Camera-type eye (tissue), 1 donor: ENCODE data around the gene ZNF626. TPM values are rescaled to one million over a fixed set of nuclear protein-coding genes. Genes with fewer than 3 reads are reported as not detected.

Experiments used
- total RNA-seq: library from RNA; depleted of rRNA; stranded (reverse); fragments of >200 nt; gene quantifications from one replicate; pipeline ENCODE4 v1.2.3, GENCODE V29; 2014

Gene ZNF626
- 49.0 TPM for total RNA-seq

DNA sequence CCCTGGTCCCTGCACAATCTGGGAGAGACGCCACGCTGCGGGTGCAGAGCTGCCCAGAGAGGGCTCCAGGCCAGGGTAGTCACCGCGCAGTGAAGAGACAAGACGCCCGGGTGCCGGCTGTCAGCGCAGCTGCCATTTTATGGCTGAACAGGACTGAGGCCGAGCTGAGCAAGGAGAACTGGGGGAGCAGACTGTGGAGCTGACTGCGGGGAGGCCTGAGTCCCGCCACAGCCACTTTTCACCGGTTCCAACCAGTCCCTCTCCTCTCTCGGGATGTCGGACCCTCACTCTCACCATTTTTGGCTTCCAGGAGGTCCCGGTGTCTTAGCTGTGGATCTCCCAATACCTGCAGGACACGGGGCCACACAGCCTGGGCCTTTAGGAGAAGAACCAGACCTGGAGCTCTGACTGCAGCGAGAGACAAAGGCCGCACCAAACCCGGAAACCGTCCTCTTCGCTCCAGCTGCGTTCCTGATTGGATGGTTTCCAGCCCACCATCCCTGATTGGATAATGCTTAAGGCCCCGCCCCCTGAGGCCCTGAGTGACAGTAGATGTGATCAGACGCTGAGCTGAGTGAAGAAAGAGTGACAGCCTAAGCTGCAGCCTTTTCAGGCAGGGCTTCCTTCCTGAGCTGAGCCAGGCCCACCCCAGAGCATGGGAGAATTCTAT lies at the start of gene ZNF626:
Gene ZNF626 (minus strand): TSS at position 422 of the 670 bp plus-strand sequence. CDS start 125 bp downstream, at position 297.

Other genes starting within 250 kb of the ZNF626 start
- 73.2 TPM for gene ZNF737, start 95.8 kb downstream of the ZNF626 start, total RNA-seq
- gene ZNF66, start 114.7 kb upstream of the ZNF626 start, total RNA-seq: 17.3 TPM